ENCODE data around the gene CNPY1.
"Not testable (repeated sequence)": the region's sequence is repeated elsewhere in the genome, so short reads cannot be mapped to it uniquely, and the experiment has no call there.

The CNPY1 gene

DNA sequence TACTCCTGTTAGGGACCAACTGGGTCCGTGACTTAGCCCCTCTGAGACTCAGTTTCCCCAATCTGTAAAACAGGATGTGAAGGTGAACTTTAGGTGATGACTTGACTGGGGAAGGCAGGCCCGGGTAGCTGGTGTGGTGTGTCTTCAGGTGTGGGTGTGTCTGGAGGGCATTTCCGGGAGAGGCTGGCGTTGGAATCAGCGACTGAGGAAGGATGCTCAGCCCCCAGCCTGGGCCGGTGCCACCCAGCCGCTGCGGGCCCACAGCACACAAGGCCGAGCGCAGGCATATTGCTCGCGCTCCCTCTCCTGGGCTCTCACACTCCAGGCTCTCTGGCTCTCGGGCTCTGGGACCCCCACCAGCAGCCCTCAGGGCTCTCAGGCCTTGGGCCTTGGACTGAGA lies 31.7 kb upstream of the CNPY1 start:
- no peak for DNase-seq (ENCODE audit: low spot score)

DNA sequence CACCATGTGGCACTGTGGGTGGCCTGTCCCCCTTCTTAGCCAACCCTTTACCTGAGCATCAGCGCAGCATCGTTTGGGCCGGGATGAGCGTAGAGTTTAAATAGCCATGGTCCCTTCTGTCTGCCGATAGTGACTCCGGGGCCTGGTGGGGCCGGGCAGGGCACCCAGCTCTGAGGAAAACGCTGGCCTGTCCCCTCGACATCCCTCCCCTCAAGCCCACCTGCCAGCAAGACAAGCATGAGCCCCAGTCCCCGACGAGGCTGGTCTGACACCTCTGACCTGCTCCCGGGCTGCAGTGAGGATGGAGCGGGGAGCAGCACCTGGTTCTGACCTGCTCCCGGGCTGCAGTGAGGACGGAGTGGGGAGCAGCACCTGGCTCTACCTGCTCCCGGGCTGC lies 31.1 kb upstream of the CNPY1 start:
- no peak for DNase-seq (ENCODE audit: low spot score)

DNA sequence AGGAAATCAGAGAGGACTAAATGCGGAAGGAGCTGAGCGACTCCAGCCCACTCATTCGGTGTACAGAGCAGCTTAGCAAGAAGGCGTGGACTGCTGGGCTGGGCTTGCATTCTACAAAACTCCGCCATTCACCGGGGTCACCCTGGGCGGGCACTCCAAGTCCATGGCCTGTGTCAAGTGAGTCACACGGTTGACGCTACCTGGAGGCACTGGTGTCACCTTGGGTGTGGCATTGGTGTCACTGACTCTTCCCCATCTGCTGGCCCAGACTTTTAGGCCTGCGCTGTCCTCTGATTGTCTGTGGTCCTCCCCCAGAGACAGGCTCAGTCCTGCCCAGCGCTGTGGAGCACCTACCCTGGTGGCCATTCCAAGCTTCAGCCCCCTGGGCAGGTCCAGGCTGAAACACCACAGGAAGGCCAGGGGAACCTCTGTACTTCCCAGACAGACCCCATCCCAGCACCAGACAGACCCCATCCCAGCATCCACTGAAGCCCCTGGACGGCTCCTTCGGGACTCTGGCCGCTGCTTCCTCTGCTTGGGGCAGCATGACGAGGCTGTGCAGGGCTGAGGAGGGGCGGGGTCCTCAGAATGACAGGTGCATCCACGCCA lies 30.6 kb upstream of the CNPY1 start:
- DNase-seq (ENCODE audit: low spot score), result no peak

DNA sequence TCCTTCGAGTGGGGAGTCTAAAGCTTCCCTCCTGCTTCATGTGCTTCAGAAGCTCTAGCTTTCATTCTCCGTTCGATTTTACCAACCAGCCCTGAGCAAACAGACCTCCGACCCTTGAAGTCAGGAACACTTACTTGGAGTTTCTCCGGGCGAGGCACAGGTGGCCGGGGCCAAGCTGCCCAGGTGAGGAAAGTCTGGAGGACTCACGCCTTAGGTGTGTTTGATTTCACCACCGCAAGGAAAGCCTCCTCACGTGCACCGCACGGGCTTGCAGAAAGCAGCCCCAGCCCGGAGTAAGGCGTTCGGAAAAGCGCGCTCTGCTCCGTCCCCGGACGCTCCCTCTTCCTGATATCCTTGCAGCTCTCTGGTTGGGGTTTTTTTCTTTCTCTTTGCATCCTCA lies 30.1 kb upstream of the CNPY1 start:
- no peak for DNase-seq (ENCODE audit: low spot score)

DNA sequence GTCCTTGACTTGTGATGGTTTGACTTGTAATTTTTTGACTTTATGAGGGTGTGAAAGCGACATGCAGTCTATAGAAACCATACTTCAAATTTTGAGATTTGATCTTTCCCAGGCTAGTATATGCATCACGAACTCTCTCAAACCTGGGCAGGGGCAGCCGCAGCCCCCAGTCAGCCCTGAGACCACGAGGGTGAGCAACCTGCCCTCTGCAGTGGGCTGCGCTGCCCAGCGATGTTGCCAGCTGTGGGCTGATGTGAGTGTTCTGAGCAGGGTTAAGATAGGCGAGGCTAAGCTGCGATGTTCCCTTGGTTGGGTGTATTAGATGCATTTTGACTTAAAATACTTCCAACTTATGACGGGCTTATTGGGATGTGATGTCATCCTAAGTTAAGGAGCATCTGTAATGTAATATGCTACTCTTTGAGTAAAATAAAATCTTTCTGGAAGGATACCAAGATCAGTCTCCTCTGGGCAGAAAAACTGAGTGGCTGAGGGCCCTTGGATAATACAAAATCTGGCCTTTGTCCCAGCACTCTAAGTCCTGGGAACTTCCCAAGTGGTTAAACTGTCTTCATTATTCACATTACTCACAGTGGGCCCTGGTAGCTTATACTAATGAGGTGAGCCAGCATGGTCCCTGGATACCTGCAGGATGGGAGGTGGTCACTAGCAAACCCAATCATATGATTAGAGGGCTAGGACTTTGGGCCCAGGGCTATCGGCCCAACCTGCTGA lies 28.4 kb upstream of the CNPY1 start:
- no peak for DNase-seq (ENCODE audit: low spot score)

DNA sequence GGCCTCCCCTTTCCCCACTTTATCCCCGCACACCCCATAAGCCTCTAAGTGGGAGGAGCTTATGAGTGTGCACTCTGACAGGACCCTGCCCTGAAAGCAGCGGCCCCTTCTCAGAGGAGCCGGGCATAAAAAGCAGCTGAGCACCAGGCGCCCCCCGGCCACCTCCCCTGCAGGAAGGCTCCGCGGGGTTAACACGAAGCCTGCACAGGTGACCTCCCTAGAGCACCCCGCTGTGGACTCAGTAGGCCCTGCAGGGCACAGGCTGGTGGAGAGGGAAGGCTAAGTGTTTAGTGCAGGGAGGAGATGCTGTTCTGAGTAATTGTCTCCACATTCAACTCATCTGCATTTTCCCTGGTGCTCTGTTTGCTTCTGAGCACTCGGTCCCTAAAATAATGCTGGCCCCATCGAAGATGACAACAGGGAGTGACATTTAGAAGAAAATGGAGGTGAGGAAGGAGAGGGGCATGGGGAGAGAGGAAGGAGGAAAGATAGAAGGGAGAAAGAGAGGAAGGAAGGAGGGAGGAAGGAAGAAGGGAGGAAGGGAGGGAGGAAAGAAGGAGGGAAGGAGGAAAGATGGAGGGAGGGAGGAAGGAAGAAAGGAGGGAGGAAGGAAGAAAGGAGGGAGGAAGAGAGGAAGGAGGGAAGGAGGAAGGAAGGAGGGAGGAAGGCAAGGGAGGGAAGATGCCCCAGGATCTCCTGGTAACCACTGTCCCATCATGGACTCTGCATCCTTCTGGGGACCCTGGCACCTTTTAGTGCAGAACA lies 25.4 kb upstream of the CNPY1 start:
- no peak for DNase-seq (ENCODE audit: low spot score)

DNA sequence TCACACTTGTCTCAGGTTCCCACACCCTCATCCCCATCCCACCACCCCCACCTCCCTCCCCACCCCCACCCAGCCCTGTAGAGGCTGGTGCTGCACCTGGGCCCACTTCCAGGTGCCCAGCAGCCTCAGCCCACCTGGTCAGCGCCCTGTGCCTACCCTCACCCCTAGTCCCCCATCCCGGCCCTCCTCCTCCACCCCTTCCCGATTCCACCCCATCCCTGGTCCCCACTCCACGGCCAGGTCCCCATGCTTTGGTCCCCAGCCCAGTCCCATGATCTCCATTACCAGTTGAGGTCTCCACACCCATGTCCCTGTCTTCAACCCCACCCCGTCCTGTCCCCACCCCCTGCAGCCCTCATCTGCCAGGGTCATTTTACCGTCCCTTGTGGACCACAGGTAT lies 24.6 kb upstream of the CNPY1 start:
- DNase-seq (ENCODE audit: low spot score), result no peak

DNA sequence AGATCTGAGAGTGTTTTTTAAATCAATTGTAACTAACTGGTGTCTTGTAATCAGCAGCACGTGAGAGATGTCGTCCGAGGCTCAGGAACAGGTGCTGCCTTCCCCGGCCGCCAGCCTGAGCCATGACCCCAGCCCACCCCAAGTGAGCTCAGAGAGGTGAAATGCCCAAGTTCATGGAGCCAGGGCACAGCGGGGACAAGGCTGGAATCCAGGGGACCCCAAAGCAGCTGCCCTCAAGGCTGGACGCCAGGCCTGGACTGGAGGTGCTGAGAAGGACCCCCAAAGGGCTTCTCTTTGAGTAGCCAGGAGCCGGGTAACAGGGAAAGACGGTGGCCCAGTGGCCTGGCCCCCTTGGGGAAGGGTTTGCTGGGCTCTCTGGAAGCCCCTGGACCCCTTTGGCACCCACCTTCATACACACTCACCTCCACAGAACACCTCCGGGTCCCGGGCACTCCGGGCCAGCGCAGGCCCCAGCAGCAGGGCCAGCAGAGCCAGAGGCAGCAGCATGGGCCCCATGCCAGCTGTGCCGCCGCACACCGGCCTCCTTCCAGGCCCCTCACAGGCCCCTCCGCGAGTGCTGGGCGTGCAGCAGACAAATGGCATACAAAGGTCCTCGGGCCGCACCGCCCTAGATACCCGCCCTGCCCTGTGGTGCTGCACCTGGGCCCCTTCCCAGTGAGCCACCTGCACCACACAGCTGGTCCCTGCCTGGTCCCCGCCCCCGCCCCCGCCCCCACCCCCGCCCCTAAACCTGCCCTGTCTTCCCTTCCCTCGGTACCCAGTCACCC lies 24.0 kb upstream of the CNPY1 start:
- DNase-seq (ENCODE audit: low spot score), result no peak

DNA sequence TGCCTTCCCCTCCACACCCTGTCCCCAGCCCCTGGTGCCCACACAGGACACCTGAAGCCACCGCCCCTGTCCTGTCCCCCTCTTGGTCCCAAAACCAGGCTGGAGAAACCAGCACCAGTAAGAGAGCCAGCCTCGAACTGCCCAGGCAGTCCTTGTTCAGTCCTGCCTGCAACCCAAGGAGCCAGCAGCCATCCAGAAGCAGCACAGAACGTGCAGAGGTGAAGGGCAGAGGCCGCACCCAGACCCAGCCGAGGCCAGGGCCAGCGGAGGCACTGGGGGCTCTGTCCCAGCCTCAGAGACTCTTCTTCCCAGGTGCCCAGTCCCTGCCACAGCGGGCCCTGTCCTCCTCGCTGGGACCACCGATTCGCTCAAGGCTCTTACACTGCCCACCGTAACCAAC lies 23.3 kb upstream of the CNPY1 start:
- no peak for DNase-seq (ENCODE audit: low spot score)

DNA sequence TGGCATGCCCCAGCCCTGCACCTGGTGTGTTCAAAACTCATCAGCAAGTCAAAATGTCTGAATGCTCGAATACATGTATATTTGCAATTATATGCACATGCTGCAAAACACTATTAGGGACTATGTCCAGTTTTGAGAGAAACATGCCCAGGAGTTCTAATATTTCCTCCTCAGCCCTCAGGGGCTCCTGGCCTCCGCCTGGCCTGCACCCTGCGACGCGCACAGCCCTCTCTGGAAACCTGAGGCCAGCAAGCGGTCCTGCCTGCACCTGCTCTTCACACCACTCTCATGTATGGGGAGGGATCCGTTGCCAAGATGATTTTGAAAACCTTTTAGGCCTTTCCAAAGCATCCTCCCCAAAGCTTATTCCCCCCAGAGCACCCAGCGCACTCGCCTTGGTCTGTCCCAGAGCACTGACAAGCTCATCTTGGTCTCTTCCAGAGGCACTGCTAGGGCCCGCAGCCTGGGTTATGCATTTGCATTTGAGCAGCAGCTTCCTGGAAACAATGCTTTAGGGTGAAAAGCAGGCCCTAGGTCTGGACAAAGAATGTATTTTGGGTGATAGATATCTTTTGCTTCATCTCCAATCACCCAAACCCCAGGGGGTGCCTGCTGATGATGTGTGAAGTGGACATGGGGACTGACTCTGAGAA lies 22.6 kb upstream of the CNPY1 start:
- DNase-seq (ENCODE audit: low spot score), result no peak

DNA sequence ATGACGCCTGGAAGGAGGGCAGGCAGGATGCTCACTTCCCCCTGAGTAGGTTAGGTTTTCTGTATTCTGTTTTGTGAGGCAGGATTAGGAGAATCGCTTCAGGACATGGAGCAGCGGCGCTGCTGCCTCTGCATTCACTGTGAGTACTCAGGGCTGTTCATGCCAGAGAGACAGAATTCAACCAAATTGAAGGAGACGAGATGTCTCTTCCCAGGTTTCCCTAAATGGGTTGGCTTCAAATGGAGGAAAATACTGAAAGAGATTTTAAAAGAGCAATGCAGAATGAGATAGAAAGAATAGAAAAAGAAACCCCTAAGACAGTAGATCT lies 21.9 kb upstream of the CNPY1 start:
- no peak for DNase-seq (ENCODE audit: low spot score)

DNA sequence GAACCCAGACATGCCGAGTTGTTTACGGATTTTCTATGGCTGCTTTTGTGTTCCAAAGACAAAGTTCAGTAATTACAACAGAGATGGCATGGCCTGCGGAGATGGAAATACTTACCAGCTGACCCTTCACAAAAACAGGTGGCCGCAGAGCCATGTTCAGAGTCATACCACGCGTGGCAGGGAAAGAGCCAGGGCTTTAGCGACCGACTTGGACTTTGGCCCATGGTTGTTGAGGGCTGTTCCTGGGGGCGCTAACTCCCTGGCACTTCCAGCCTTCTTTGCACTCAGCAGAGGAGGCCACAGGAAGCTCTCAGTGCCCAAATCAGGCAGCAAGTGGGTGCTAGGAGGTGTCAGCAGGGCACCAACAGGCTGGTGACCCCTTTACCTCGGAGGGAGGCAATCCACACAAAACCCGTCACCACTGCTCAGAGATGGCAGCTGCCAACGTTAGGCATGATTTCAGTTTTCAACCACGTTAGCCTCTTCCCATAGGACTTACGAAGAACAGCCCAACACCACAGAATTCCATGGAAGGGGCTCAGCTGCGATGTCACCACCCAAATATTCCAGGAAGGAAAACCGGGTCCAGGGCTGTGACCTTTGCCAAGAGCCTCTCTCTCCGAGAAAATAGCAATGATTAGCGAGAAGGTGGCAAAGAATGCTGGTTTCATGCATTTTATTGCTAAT lies 21.4 kb upstream of the CNPY1 start:
- no peak for DNase-seq (ENCODE audit: low spot score)

DNA sequence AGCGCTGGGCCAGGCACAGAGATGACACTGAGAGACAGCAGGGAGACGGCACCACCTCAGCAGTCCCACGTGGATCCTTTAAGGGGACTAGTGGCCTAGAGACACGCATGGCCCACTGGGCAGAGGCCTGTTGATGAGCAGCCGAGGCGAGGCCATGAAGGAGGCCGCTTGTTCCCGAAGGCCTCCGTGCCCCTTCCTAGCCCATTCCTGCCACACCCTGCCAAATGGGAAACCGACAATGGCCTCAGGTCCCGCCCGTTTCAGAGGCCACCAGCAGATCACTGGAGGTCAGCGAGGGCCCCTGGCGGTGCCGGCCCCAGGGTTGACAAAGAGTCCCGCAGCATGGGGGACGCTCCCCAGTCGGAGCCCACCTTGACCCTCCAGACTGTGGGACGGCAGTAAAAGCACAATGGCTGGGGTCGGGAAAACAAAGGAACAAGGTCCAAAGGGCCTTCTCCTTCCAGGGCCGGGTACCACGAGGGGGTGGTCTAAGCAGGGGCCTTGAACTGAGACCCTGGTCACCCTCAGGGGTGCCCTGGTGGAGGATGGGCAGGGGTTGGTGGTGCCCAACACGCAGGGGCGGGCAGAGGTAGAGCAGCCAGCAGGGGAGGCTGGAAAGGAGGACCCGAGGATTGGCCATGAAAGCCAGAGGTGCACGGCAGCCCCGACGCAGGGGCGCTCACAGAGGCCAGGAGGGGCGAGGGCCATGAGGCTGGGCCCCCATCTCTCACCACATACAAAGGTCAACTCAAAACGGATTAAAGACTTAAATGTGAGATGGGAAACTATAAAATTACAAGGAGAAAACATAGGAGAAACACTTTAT lies 19.9 kb upstream of the CNPY1 start:
- DNase-seq (ENCODE audit: low spot score), result no peak

DNA sequence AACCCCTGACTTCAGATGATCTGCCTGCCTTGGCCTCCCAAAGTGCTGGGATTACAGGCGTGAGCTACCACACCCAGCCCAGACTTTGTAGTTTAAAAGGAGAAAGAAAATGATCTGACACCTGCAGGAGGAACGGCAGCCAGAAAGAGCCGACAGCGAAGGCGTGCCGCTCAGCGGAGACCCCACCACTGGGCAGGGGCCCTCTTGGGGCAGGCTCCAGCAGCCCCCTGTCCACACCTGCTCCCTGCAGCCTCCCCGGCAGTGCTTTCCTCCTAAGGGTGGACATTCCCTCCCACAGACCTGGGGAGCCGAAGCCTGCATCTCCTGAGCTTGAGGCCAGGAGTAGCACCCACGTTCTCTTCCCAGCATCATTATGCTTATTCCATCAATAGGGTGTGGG lies 19.2 kb upstream of the CNPY1 start:
- DNase-seq (ENCODE audit: low spot score), result no peak

DNA sequence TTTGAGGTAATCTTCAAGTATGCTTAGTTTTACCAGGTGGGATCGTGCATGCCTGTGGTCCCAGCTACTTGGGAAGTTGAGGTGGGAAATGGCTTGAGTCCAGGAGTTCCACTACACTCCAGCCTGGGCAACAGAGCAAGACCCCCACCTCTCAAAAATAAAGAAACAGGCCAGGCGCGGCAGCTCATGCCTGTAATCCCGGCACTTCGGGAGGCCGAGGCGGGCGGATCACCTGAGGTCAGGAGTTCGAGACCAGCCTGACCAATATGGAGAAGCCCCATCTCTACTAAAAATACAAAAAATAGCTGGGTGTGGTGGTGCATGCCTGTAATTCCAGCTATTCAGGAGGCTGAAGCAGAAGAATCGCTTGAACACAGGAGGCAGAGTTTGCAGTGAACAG lies 16.6 kb upstream of the CNPY1 start:
- DNase-seq (ENCODE audit: low spot score), result not testable (repeated sequence)

DNA sequence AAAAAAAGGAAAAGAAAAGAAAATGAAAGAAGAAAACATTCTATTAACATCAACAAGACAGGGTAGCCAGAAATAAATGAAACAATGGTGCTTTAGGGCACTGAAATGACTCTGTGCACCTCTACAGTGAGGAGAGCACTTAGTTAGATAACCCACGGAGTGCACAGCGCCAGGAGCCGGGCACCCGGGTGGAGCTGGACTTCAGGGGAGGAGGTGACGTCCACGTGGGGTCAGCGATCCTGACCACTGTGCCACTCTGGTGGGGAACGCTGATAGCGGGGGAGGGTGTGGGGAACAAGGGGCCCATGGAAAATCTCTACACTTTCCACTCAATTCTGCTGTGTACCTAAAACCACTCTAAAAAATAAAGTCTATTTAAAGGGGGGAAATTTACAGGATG lies 15.7 kb upstream of the CNPY1 start:
- DNase-seq (ENCODE audit: low spot score), result no peak

DNA sequence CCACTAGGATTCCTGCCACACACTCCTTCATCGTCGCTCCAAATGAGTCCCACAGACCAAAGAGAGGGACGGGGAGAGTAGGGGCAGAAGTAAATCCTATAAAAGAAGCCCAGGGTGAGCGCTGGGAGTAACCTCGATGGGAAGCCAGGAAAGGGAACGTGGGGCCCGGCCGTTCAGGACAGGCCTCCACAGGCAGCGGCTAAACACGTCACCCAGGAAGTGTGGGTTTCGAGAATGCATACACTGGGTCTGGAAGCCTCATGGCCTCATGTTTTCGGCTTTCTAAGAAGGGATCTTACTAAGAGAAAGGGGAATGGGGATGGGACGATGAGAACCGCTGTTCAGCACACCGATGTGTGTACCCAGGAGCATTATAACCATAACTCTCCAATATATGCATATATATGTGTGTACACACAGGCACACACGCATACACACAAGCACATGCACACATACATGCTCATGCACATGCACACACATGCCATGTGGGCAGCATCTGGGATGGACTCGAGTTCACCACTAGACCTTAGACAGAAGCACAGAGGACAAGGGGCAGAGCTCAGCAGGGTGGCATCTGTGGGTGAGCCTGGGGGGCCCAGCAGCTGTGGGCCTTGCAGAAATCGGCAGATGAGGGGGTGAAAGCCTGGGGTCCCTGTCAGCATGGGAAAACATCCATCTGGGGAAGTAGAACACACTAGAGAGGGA lies 14.8 kb upstream of the CNPY1 start:
- no peak for DNase-seq (ENCODE audit: low spot score)

DNA sequence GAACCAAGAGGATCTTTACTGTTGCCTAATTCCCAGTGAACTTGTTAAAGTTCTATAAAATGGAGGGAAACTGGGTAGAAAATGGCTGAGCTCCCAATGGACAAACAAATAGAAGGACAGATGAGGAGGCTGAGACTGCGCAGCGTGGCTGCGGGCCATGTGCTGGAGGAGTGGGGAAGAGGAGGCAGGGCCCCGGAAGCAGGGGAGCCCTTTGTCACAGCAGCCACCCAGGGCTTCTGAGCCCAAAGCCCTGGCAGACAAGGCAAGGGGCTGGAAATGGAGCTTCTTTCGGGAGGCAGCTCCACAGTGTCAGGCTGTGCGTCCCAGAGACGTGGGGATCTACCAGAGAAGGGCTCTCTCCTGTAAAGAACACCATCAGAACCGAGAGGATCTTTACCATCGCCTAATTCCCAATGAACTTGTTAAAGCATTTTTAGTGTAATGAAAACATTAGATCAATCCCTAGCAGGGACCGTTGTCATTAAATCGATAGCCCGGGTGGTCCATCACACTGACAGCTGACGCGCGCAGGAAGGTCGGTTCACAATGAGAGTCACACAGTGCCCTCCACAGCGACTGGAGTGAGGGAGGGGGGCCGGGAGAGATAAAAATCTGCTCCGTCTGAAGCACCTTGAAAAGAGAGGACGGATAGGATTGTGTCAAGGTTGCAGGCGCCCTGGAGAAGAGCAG lies 14.0 kb upstream of the CNPY1 start:
- no peak for DNase-seq (ENCODE audit: low spot score)

DNA sequence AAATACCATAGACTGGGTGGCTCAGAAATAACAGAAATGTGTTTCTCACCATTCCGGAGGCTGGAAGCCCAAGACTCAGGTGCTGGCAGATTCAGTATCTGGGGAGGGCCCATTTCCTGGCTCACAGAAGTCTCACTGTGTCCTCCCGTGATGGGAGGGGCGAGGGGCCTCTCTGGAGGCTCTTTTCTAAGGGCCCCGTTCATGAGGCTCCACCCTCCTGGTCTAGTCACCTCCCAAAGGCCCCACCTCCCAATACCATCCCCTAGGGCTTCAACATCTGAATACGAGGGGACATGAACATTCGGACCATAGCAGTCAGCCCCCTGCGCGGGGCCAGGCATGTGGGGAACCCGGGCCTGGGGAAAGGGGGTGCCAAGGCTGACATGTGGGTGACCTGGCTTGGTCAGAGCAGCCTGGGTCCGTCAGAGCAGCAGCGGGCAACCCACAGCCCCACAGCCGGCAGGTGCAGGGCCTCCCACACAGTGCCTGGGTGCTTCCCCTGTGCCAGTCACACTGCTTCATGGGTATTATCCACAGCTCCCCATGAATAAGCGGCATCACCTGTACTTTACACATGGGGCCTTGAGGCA lies 13.3 kb upstream of the CNPY1 start:
- no peak for DNase-seq (ENCODE audit: low spot score)
